SK-N-SH treated with all-trans-retinoic acid at 6 μM for 48 hours (cell line): Measurements from ENCODE around the gene RPS29.

Experiments used
- ATAC-seq: fragments of 200-7000 bp; cut with Tn5 transposase; 3 replicates; pipeline ENCODE4 v1.9.1; 2020; ENCODE audit warnings: mild to moderate bottlenecking, moderate library complexity
- ARNTL ChIP-seq: fragments of 450-650 bp; formaldehyde crosslinking; IDR thresholded peaks from 2 replicates; pipeline ENCODE4 v1.5.0; 2020; ENCODE audit warnings: low read depth, mild to moderate bottlenecking, moderate library complexity, borderline replicate concordance
- BACH2 ChIP-seq: fragments of 250-450 bp; sonication (Bioruptor Pico); IDR thresholded peaks from 2 replicates; pipeline ENCODE4 v1.9.0; 2021; ENCODE audit warnings: mild to moderate bottlenecking, borderline replicate concordance
- CREB5 ChIP-seq: fragments of 250-450 bp; sonication (Bioruptor Pico); IDR thresholded peaks from 2 replicates; pipeline ENCODE4 v1.5.1; 2020; ENCODE audit warnings: low read depth, mild to moderate bottlenecking, moderate library complexity
- CSDC2 ChIP-seq: fragments of 250-450 bp; sonication (Bioruptor Pico); IDR thresholded peaks from 2 replicates; pipeline ENCODE4 v1.5.0; 2020; ENCODE audit warnings: mild to moderate bottlenecking, moderate library complexity
- CSRNP3 ChIP-seq: fragments of 250-450 bp; sonication (Bioruptor Pico); IDR thresholded peaks from 2 replicates; pipeline ENCODE4 v1.5.1; 2021; ENCODE audit warnings: mild to moderate bottlenecking, moderate library complexity
- ESRRG ChIP-seq: fragments of 250-450 bp; sonication (Bioruptor Pico); IDR thresholded peaks from 2 replicates; pipeline ENCODE4 v1.6.1; 2021; ENCODE audit warnings: mild to moderate bottlenecking
- GLIS3 ChIP-seq: fragments of 250-450 bp; sonication (Bioruptor Pico); IDR thresholded peaks from 2 replicates; pipeline ENCODE4 v1.5.0; 2020; ENCODE audit warnings: mild to moderate bottlenecking, moderate library complexity
- ISL1 ChIP-seq: fragments of 250-450 bp; sonication (Bioruptor Pico); IDR thresholded peaks from 2 replicates; pipeline ENCODE4 v2.1.2; 2022; ENCODE audit warnings: mild to moderate bottlenecking, moderate library complexity
- OSR1 ChIP-seq: fragments of 250-450 bp; sonication (Bioruptor Pico); IDR thresholded peaks from 2 replicates; pipeline ENCODE4 v1.8.0; 2022; ENCODE audit warnings: moderate library complexity, mild to moderate bottlenecking, inconsistent platforms
- PATZ1 ChIP-seq: fragments of 250-450 bp; sonication (Bioruptor Pico); IDR thresholded peaks from 2 replicates; pipeline ENCODE4 v1.8.0; 2020; ENCODE audit warnings: mild to moderate bottlenecking, moderate library complexity, borderline replicate concordance
- POU6F1 ChIP-seq: fragments of 250-450 bp; sonication (Bioruptor Pico); IDR thresholded peaks from 2 replicates; pipeline ENCODE4 v1.8.0; 2021; ENCODE audit warnings: low read depth, mild to moderate bottlenecking, moderate library complexity, borderline replicate concordance
- RARB ChIP-seq: fragments of 250-450 bp; sonication (Bioruptor Pico); IDR thresholded peaks from 2 replicates; pipeline ENCODE4 v1.8.0; 2021; ENCODE audit warnings: mild to moderate bottlenecking, moderate library complexity
- TCF4 ChIP-seq: fragments of 250-450 bp; sonication (Bioruptor Pico); IDR thresholded peaks from 2 replicates; pipeline ENCODE4 v1.8.0; 2021; ENCODE audit warnings: mild to moderate bottlenecking, moderate library complexity, borderline replicate concordance
- TOX ChIP-seq: fragments of 250-450 bp; sonication (Bioruptor Pico); IDR thresholded peaks from 2 replicates; pipeline ENCODE4 v1.8.0; 2021; ENCODE audit warnings: mild to moderate bottlenecking, moderate library complexity, borderline replicate concordance
- TSHZ2 ChIP-seq: fragments of 250-450 bp; sonication (Bioruptor Pico); IDR thresholded peaks from 2 replicates; pipeline ENCODE4 v1.5.0; 2020; ENCODE audit warnings: mild to moderate bottlenecking, moderate library complexity
- ZC3H10 ChIP-seq: fragments of 250-450 bp; sonication (Bioruptor Pico); IDR thresholded peaks from 2 replicates; pipeline ENCODE4 v1.5.1; 2021; ENCODE audit warnings: mild to moderate bottlenecking, moderate library complexity
- ZFP3 ChIP-seq: fragments of 250-450 bp; sonication (Bioruptor Pico); IDR thresholded peaks from 2 replicates; pipeline ENCODE4 v1.5.0; 2020; ENCODE audit warnings: mild to moderate bottlenecking, moderate library complexity
- ZFP30 ChIP-seq: fragments of 450-650 bp; formaldehyde crosslinking; IDR thresholded peaks from 2 replicates; pipeline ENCODE4 v1.5.0; 2022; ENCODE audit warnings: mild to moderate bottlenecking, moderate library complexity
- ZNF565 ChIP-seq: fragments of 450-650 bp; formaldehyde crosslinking; conservative IDR thresholded peaks from 2 replicates; pipeline ENCODE4 v1.5.0; 2020; ENCODE audit warnings: low read depth, mild to moderate bottlenecking, moderate library complexity
- ZNF8 ChIP-seq: fragments of 450-650 bp; formaldehyde crosslinking; IDR thresholded peaks from 2 replicates; pipeline ENCODE4 v1.5.0; 2020; ENCODE audit warnings: mild to moderate bottlenecking, moderate library complexity

Gene RPS29

GRCh38 chr14:49623941-49624839, 38.0 kb upstream of the RPS29 start:
- TF ChIP-seq TSHZ2 (no peak), PATZ1 (CRISPR knock-in tag) (no peak), ESRRG (CRISPR knock-in tag) (no peak), BACH2 (no peak), CSRNP3 (CRISPR knock-in tag) (no peak), ZFP30 (CRISPR knock-in tag) (no peak), ISL1 (CRISPR knock-in tag) (no peak), ZC3H10 (CRISPR knock-in tag) (no peak), ZNF565 (no peak), TOX (CRISPR knock-in tag) (no peak), RARB (CRISPR knock-in tag) (no peak), TCF4 (CRISPR knock-in tag) (no peak), POU6F1 (CRISPR knock-in tag) (no peak), ZFP3 (no peak), CSDC2 (CRISPR knock-in tag) (no peak)
- ATAC-seq, result no peak

GRCh38 chr14:49623387-49623786, 37.2 kb upstream of the RPS29 start:
- no peak for TF ChIP-seq OSR1 (CRISPR knock-in tag)
- no peak for TF ChIP-seq TCF4 (CRISPR knock-in tag)
- TF ChIP-seq ZC3H10 (CRISPR knock-in tag), result no peak
- no peak for TF ChIP-seq ZFP3
- TF ChIP-seq RARB (CRISPR knock-in tag), result no peak
- ATAC-seq, result no peak

GRCh38 chr14:49622022-49622607, 35.9 kb upstream of the RPS29 start:
- ATAC-seq, result no peak
- TF ChIP-seq OSR1 (CRISPR knock-in tag), result no peak
- TF ChIP-seq ZFP3, result no peak

- peak; percentile 50 for ATAC-seq
- TF ChIP-seq CREB5, result no peak
- TF ChIP-seq ESRRG (CRISPR knock-in tag), result no peak
- TF ChIP-seq BACH2, result no peak
- TF ChIP-seq CSDC2 (CRISPR knock-in tag), result no peak
- no peak for TF ChIP-seq GLIS3 (CRISPR knock-in tag)
- no peak for TF ChIP-seq ARNTL
- no peak for TF ChIP-seq TCF4 (CRISPR knock-in tag)
- no peak for TF ChIP-seq ZNF8 (CRISPR knock-in tag)
Measured at GRCh38 chr14:49621114-49621881, 35.1 kb upstream of the RPS29 start.
